ENCODE results near the gene ABL1.

The ABL1 gene

DNA sequence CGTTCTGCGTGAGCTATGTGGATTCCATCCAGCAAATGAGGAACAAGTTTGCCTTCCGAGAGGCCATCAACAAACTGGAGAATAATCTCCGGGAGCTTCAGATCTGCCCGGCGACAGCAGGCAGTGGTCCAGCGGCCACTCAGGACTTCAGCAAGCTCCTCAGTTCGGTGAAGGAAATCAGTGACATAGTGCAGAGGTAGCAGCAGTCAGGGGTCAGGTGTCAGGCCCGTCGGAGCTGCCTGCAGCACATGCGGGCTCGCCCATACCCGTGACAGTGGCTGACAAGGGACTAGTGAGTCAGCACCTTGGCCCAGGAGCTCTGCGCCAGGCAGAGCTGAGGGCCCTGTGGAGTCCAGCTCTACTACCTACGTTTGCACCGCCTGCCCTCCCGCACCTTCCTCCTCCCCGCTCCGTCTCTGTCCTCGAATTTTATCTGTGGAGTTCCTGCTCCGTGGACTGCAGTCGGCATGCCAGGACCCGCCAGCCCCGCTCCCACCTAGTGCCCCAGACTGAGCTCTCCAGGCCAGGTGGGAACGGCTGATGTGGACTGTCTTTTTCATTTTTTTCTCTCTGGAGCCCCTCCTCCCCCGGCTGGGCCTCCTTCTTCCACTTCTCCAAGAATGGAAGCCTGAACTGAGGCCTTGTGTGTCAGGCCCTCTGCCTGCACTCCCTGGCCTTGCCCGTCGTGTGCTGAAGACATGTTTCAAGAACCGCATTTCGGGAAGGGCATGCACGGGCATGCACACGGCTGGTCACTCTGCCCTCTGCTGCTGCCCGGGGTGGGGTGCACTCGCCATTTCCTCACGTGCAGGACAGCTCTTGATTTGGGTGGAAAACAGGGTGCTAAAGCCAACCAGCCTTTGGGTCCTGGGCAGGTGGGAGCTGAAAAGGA is 50.7 kb downstream of the ABL1 start:
- Histone ChIP-seq H3K4me2 (ENCODE audit: low read length) (no peak overlapping the region), H4K20me1 (ENCODE audit: insufficient read depth, low read length) (no peaks in the 10 kb centered on the region), H3F3A (ENCODE audit: insufficient read depth, low read length) (no peaks in the 10 kb centered on the region), H3K36me3 (ENCODE audit: insufficient read depth, low read length) (peaks cover 6% of the 10 kb centered on the region; the same call in 1 of the 2 replicates), H3K9me3 (ENCODE audit: low read length) (no peaks in the 10 kb centered on the region), H3K4me1 (ENCODE audit: insufficient read depth, low read length, severe bottlenecking) (no peaks in the 10 kb centered on the region), H3K27me3 (ENCODE audit: insufficient read depth, low read length) (no peaks in the 10 kb centered on the region), H2AFZ (ENCODE audit: low read length) (no peak overlapping the region), H3K27ac (ENCODE audit: low read depth, low read length, poor library complexity, severe bottlenecking) (no peak overlapping the region), H3K79me2 (ENCODE audit: insufficient read depth, low read length) (no peaks in the 10 kb centered on the region), H3K9ac (ENCODE audit: low read length) (no peak overlapping the region), H3K4me3 (ENCODE audit: low read depth, low read length, poor library complexity, severe bottlenecking) (no peak overlapping the region), H3K9me2 (ENCODE audit: low read depth, low read length) (no peaks in the 10 kb centered on the region)
- no peak for TF ChIP-seq EZH2 (IDR thresholded peaks at IDR 0.05; ENCODE audit: borderline replicate concordance, low read length)
- TF ChIP-seq, protein P1, sequence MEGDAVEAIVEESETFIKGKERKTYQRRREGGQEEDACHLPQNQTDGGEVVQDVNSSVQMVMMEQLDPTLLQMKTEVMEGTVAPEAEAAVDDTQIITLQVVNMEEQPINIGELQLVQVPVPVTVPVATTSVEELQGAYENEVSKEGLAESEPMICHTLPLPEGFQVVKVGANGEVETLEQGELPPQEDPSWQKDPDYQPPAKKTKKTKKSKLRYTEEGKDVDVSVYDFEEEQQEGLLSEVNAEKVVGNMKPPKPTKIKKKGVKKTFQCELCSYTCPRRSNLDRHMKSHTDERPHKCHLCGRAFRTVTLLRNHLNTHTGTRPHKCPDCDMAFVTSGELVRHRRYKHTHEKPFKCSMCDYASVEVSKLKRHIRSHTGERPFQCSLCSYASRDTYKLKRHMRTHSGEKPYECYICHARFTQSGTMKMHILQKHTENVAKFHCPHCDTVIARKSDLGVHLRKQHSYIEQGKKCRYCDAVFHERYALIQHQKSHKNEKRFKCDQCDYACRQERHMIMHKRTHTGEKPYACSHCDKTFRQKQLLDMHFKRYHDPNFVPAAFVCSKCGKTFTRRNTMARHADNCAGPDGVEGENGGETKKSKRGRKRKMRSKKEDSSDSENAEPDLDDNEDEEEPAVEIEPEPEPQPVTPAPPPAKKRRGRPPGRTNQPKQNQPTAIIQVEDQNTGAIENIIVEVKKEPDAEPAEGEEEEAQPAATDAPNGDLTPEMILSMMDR (IDR thresholded peaks at IDR 0.05; ENCODE audit: low read length): no peak

DNA sequence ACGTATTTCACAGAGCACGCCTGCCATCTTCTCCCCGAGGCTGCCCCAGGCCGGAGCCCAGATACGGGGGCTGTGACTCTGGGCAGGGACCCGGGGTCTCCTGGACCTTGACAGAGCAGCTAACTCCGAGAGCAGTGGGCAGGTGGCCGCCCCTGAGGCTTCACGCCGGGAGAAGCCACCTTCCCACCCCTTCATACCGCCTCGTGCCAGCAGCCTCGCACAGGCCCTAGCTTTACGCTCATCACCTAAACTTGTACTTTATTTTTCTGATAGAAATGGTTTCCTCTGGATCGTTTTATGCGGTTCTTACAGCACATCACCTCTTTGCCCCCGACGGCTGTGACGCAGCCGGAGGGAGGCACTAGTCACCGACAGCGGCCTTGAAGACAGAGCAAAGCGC is 51.9 kb downstream of the ABL1 start:
- Histone ChIP-seq H4K20me1 (ENCODE audit: insufficient read depth, low read length) (no peaks in the 10 kb centered on the region), H3K36me3 (ENCODE audit: insufficient read depth, low read length) (no peaks in the 10 kb centered on the region)

DNA sequence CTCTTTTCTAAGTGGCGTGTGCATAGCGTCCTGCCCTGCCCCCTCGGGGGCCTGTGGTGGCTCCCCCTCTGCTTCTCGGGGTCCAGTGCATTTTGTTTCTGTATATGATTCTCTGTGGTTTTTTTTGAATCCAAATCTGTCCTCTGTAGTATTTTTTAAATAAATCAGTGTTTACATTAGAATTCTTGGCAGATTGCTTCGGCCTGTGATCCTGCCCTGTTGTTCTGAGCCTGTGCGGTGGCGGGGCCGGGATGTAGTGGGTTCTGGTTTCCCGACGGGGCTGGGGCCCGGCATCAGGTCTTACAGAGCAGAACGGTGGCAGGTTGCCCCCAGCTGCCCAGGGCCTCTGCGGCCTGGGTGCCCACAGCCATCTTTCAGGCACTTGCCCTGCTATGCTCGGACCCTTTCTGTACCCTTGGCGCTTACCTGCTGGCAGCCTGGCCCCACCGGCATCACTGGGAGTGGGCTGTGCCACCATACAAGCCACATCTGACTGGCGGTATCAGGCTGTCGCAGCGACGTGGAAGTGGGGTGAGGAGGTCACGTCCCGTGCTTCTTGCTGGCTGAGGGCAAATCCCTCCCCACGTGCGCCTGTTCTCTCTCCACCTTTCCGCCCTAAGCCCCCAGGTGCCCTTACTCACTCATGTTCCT is 52.6 kb downstream of the ABL1 start:
- H2AFZ ChIP-seq (ENCODE audit: low read length): no peak overlapping the region
- H3K4me3 ChIP-seq (ENCODE audit: low read depth, low read length, poor library complexity, severe bottlenecking): no peak overlapping the region
- TF ChIP-seq, protein P1 (IDR thresholded peaks at IDR 0.05; ENCODE audit: low read length): no peak
- no peak for TF ChIP-seq EZH2 (IDR thresholded peaks at IDR 0.05; ENCODE audit: borderline replicate concordance, low read length)
- no peaks in the 10 kb centered on the region for H3K9me2 ChIP-seq (ENCODE audit: low read depth, low read length)
- no peaks in the 10 kb centered on the region for H3K4me1 ChIP-seq (ENCODE audit: insufficient read depth, low read length, severe bottlenecking)
- no peaks in the 10 kb centered on the region for H3F3A ChIP-seq (ENCODE audit: insufficient read depth, low read length)
- no peak overlapping the region for H3K27ac ChIP-seq (ENCODE audit: low read depth, low read length, poor library complexity, severe bottlenecking)
- no peaks in the 10 kb centered on the region for H4K20me1 ChIP-seq (ENCODE audit: insufficient read depth, low read length)
- no peaks in the 10 kb centered on the region for H3K79me2 ChIP-seq (ENCODE audit: insufficient read depth, low read length)
- H3K9me3 ChIP-seq (ENCODE audit: low read length): no peaks in the 10 kb centered on the region
- H3K27me3 ChIP-seq (ENCODE audit: insufficient read depth, low read length): no peaks in the 10 kb centered on the region
- no peak overlapping the region for H3K9ac ChIP-seq (ENCODE audit: low read length)
- no peaks in the 10 kb centered on the region for H3K36me3 ChIP-seq (ENCODE audit: insufficient read depth, low read length)
- H3K4me2 ChIP-seq (ENCODE audit: low read length): no peak overlapping the region

More for the DNA sequence above, 51.9 kb downstream of the ABL1 start:
- H3K27ac ChIP-seq (ENCODE audit: low read depth, low read length, poor library complexity, severe bottlenecking): no peak overlapping the region
- H3F3A ChIP-seq (ENCODE audit: insufficient read depth, low read length): no peaks in the 10 kb centered on the region
- no peaks in the 10 kb centered on the region for H3K9me3 ChIP-seq (ENCODE audit: low read length)
- H3K4me3 ChIP-seq (ENCODE audit: low read depth, low read length, poor library complexity, severe bottlenecking): no peak overlapping the region
- H3K27me3 ChIP-seq (ENCODE audit: insufficient read depth, low read length): no peaks in the 10 kb centered on the region
- no peak for TF ChIP-seq EZH2 (IDR thresholded peaks at IDR 0.05; ENCODE audit: borderline replicate concordance, low read length)
- TF ChIP-seq, protein P1 (IDR thresholded peaks at IDR 0.05; ENCODE audit: low read length): no peak
- H2AFZ ChIP-seq (ENCODE audit: low read length): no peak overlapping the region
- no peaks in the 10 kb centered on the region for H3K4me1 ChIP-seq (ENCODE audit: insufficient read depth, low read length, severe bottlenecking)
- H3K9me2 ChIP-seq (ENCODE audit: low read depth, low read length): no peaks in the 10 kb centered on the region
- no peak overlapping the region for H3K4me2 ChIP-seq (ENCODE audit: low read length)
- no peaks in the 10 kb centered on the region for H3K79me2 ChIP-seq (ENCODE audit: insufficient read depth, low read length)
- no peak overlapping the region for H3K9ac ChIP-seq (ENCODE audit: low read length)

Data from OCI-LY1 (cell line).